ENCODE measurements around the gene DCLK2.

Gene DCLK2

DNA sequence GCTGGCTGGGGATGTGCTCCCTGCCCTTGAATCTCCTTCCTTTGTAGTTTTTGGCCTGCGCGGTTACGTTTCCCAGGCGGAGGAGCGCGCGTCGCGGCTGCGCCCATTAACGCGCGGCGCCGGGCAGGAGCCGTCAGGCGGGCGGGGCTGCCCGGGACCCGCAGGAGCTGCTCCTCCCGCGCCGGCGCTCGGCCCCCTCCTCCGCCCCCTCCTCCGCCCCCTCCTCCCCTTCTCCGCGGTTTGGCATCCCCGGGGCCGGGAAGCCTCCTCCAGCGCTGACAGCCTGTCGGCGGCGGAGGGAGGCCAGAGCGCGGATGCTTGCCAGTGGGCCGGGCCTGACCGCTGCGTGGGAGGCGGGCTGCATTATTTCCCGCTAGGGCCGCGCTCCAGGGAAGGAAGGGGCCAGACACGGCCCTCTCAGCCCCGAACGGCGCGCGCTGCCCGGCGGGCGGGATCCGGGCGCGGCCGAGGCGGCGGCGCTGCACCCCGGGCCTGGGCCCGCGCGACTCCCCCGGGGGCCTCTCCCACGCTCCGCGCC lies at the start of gene DCLK2:
DCLK2 (plus strand) TSS at position 405 of the 538 bp plus-strand sequence. CDS start 583 bp downstream, outside the sequence.
- peak; percentile 47 to 67 for DNase-seq

DNA sequence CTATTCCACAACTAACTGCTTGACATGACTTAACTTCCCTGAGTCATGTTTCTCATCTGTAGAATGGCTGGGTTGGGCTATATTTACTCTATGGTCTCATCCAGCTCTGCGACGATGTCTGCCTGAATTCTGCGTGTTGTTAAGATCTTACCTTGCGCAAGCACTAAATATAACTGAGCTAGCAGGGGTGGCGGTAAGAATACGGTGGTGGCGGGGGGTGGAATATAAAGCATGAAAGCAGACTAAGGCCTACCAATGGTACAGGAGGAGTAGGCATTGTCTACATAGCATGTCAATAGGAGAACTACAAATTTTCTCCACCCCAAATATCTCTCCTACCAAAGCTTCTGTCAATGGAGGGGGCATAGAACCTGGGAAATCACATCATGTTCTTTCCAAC lies 45.7 kb upstream of the DCLK2 start:
- DNase-seq = no peak

DNA sequence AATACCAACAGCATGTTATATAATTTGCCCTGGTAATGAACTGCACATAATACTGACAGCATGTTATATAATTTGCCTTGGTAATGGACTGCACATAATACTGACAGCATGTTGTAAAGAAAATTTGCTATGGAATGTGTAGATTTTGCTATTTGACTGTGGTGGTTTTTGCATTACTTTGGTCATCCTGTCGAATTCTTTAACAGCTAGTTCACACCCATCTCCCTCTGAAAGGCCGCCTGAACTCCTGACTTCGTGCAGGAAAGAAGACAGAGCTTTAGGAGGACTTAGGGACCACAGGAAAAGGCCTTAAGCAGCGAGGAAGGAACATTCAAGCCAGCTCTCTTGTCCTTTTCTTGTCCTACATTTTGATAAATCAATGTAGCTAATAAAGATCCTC lies 45.2 kb upstream of the DCLK2 start:
- DNase-seq = no peak

DNA sequence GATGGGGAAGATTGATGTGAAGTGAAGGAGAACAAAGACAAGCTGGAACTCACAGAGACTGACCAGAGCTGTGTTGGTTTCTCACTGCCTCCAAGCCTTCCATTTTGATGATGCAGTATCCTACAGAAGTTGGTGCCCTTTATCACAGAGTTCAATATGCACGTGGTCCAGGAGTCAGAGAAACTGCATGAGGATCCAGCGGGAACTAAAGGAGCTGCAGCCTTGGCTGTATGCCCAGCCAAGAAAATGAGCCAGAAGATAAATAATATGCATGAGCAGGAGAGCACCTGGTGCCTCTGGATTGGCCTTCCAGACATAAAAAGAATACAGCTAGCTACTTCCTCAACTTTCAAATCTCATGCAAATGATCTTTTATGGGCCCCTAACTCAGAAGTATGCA lies 44.3 kb upstream of the DCLK2 start:
- peak; percentile 8 for DNase-seq

DNA sequence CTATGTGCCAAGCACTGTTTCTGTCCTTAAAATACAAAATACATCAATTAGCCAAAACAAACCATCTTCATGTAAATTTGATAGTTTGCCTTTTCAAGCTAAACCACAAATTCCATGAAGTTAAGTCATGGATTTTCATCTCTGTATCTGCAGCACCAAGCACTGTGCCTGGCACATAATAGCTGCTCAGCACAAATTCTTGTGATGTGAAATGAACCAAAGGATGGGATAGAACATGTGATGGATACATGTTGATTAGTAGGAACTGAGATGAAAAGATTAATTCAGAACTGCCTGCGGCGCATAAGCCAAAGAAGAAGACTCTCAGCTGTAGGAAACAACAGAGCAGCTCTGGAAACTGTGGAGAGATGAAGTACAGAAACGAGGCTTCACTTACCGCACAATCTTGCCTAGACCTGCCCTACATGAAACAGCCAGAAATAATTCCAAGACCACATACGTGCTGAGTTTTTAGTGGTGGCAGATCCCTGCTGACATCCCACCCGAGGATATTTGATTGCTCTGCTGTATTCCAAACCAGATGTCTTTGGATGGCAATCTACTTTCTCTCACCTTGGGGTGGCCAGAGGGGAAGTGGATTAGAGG lies 40.9 kb upstream of the DCLK2 start:
- no peak for DNase-seq

DNA sequence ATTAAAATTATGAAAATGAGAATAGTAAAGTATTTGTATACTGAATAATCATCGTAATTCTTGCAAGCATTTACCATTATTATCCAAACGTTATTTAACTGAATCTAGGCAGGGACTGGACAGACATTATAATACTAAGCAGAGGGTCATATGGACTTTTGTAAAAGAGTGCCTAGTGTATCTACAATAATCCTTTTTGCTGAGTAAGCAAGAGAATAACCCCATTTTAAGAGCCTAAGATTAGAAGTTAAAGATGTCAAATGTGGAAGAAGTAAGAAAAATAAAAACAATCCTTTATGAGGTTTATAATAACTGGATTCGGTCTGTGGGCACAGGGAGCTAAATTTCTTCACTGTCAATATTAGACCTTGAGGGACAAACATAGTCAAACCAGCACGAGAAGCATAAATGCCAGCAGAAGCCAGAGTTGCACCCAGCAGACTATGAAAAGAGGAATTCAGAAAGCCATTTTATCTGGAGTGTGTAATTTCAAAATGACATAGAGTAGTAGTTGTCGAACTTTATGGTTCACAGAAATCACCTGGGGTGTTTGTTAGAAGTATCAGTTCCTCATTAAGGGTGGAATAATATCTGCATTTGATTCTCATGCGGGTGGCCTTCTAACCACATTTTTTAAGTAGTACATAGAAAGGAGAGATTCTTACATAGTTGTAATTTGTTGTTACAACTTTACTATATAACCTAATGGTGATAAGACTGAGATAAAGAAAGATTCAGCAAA lies 39.7 kb upstream of the DCLK2 start:
- no peak for DNase-seq

DNA sequence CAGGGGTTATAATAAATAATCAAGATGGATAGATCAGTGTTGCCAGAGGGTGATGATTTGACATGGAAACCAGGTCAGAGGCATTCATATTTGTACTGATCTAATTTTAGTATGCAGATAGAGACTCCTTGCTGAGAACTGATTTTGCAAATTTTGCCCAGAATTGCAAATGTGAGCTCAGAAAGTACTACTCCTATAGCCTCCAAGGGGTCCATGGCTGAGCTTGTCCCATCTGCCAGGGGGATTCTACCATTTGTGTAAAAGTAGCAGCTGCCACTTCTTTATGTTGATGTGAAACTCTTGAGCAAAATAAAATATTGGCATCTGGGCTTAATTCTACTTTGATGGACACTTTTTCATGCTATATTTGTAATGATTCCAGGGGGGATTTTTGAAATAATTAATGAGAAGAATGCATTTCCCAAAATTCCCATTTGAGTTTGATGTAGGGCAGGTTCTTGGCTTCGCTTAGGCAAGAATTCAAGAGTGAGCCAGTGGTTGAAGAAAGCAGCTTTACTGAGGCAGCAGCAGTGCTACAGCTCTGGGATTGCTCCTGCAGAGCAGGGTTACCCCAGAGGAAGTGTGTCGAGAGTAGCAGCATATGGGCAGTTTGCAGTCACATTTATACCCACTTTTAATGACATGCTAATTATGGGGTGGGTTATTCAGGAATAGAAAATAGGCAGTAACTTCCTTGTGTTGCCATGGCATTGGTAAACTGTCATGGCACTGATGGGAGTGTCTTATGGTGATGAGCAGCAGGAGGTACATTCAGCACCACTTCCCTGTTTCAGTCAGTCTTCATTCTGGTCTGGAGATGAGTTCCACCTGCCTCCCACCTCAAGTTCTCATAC lies 38.7 kb upstream of the DCLK2 start:
- no peak for DNase-seq

DNA sequence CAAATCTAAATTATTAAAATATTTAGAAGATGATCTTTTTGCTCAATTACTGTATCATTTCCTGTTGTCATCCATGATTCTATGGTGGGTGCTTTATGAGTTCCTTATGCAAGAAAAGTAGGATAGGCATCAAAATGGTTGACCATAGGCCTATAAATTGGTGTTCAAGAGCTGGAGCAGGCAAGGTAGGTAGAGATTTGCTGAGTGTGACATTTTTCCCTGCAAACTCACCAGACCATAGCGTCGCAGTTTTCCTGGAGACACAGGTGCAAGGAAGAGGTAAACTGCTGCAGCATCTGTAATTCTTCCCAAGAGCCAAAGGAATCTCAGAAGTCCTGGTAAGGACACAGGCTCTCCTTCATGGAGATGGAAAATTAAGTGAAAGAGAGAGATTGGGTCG lies 33.7 kb upstream of the DCLK2 start:
- DNase-seq = no peak

DNA sequence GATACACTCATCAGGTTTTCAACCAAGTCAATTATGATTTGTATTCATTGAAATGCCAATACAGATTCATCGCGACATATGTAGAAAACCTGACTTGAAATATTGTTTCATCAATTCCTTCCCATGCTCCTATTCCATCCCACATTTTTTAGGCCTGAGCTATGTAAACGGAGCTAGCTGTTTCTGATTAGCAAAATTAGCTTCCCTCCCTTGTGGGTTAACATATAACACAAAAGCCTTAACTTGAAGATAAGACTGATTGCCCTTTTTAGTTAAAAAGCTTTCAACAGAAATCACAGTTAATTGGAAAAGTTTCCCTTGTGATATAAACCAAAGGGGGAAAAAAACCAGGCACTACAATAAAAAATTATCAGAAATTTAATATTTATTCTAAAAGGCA lies 32.8 kb upstream of the DCLK2 start:
- no peak for DNase-seq

DNA sequence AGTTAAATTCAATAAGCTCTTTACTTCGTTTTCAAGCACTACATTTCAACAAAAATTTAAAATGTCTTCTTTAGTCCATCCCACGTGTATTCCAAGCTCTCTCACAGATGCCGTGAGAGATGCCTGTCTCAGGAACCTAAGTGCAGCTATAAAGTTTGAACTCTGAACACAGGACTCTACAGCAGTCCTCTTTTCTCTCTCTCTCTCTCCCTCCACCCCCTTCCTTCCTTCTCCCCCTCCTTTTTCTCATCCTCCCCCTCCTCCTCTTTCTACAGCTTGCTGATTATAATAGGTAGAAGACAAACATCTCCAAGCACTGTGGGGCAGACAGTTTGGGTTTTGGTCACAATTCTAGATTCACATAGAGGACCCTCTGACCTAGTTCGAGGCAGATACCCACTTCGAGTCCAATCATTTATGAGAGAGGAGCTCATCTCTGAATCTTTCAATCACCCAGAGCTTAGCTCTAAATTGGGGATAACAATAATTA lies 31.5 kb upstream of the DCLK2 start:
- DNase-seq = no peak

DNA sequence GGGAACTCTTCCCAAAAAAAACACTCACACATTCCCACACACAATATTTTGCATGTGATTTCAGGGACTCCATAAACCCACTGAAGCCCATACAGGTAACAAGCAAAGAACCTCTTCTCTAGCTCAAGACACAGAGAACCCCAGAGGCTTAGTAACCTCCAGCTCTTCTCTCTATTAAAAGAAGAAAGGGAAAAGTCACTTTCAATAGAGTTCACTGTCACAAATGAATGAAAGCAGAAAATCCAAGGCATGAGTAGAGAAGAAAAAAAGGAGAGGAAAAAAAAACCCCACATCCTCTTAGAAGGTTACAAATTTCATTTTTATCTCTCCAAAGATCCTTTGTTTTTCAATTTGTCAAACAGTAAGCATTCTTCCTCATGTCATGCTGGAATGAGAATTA lies 30.7 kb upstream of the DCLK2 start:
- no peak for DNase-seq

DNA sequence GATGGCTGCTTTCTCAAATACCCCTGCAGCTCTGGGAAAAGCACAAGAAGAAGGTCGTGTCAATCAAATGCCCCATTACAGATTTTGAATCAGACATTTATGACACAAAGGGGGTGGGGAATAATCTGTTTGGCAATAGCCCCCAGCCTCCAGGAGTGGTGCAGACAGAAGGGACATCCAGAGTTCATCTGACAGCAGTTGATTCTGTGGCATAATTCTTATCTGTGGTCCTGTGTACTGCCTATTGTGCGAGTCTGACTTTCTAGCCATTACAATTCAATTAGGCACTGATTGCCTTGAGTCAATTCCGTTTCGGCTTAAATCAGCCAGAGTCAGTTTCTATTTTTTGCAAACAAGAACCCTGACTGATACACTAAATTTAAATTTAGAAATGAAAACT lies 28.6 kb upstream of the DCLK2 start:
- DNase-seq = no peak

DNA sequence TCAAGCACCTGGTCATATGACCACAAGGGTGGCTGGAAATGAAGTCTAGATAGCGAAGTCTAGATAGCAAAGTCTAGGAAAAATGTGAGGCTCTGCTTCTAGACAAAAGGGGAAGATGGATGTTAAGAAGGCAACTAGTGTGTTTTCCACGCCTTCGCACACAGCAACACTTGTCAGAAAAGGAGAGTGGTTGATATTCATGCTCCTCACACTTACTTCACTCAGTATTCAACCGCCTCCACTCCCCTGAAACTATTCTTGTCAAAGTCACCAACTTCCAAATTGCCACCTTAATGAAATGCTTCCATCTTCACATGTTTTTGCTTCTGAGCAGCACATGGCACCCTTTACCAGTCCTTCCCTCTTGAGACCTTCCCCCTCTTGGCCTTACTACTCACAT lies 27.7 kb upstream of the DCLK2 start:
- no peak for DNase-seq

DNA sequence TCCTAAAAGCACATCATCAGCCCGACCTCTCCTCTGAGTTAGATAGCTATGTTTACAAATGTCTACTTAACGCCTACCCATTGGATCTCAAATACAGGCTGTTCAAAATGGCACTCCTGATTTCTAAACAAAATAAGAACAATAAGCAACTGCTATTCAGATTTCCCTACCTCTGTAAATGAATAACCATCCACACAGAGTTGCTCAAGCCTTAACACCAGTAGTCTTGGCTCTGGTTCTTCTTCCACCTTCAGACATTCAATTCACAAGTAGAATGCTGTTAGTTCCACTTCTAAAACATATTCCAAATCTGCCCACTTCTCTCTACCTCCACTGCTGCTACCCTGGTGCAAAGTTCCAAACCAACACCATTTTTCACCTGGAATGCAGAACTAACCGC lies 27.1 kb upstream of the DCLK2 start:
- no peak for DNase-seq

DNA sequence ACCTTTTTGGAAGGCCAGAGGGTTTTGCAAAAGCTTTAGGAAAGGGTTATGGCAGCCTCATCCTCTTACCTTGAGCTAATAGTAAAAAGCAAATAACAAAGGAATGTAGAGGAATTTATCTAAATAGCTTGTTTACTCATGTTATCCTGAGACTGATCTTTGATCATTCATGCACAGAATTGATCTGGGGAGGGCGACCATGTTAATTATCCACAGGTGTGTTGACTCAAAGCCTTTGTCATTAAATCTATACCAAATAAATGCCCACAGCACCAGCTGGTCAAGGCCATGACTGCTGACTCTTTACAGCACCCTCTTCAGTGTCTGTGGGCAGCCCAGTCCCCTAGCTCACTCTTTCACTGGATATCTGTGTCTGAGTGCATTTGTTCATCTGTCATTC lies 22.8 kb upstream of the DCLK2 start:
- DNase-seq = no peak

DNA sequence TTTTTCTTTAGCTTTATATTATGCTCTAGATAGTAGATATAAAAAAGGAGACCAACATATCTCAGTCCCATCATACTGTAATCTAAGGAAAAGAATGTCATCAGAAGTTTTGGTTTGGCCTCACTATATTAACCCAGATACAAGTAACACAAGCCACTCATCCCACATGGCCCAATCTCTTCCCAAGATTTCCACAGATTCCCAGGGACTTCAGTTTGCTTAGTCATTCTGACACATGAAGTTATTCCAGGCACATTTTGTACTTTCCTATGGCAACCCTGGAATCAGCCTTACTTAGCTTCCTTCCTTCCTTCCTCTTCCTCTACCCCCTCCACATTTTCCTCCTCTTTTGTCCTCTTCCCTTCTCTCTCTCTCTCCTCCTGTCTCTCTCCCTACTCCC lies 21.7 kb upstream of the DCLK2 start:
- DNase-seq = no peak

DNA sequence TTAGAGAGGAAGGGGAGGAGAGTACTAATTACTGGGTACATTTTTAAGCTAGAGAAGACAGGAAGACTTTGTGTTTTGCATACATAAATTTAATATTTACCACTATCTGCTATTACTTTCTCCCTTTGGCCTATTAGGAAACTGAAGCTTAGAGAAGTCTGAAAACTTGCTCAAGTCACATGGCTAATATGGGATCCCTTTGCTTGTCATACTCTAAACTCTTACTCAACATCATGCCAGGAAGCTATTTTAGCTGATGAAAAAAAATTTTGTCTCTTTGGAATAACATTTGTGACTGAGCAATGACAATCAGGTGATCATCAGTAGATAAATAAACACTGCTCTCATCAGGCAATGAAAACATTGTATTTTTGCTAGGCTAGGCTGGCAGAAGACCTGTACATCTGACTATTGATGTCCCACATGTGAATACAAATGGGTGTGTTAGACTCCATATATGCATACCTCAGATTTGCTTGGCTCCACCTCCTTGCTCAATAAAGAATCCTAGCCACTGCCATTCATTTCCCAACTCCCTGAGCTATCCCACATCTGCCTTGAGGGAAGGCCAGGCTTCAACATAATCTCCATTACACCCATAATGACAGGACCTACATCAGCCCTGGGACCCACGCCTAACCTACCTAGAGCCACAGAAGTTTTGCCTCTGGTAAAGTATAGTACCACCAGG lies 17.0 kb upstream of the DCLK2 start:
- DNase-seq = no peak

DNA sequence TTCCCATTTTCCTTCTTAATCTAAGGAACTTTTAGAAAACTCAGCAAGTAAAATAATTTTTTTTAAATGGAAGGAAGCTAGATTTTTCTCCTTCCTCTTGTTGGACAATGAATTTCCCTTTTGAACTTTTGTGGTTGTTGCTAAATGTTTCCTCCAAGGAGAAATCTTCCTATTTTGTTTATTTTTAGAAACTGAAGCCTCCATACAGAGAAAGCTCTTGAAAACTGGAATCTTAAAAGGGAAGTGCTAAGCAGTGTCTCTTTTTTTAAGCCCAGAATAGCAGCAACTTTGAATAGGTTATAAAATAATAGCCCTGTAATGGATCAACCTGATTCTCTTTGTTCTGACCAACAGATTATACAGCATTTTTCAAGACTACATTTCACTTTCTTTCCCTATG lies 15.1 kb upstream of the DCLK2 start:
- DNase-seq = no peak

DNA sequence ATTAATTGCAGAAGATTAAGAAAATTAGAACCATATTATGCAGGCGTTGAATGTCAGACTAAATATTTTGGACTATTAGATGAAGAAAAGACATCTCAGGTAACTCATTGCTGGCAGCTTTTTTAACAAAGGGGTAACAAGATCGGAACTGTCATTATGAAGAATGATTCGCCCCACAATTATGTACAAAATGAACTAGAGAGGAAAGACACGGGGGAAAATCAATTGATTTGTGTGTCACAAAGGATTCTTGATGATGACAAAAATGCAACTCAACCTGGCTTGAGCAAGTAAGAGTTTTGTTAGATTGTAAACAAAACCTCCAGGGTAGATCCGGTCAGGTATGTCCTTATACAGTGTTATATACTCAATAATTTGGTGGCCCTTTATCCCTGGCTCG lies 12.5 kb upstream of the DCLK2 start:
- DNase-seq = no peak

DNA sequence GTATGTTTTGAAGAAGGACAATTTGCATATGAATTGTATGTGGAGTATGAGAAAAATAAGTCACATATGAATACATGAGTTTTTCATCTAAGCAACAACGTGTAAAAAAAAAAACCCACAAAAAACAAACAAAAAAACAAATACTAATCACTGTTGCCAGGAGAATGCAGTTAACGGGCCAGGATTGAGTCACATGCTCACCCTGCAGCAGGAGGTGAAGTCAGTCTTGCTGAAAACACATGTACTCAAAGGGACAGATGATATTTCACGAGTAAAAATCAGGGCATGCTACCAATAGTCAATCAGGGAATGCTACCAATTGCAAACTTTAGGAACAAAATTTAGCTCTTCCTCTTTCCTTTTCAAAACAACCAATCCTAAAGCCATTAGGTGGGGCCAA lies 10.4 kb upstream of the DCLK2 start:
- DNase-seq = no peak

DNA sequence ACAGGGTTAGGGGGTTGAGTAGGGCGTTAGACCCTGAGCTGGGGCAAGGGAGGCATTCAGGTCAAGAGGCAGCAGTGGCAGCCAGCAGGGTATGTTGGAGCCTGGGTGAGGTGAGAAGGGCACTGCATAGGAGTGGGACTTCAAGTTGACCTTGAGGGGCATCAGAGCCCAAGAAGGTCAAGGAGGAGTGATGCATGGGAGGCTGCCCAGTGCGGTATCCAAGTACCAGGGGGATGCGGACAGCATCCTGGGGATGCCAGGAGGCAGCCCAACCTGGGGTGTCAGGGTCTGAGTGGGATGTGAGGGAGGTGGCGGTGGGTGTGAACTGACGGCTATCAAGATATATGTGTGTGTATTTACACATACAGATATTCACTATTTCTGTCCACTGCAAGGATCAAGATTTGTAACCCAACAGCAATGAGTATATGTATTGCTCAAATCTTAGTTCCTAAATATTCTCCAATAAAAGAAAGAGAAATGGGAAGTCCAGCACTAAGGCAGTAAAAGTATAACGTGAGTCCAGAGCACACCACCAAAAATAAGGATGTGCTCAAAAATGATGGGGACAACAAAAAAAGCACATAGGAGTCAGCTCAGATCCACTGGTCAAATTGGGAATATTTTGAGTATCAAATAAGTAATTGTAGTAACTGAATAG lies 9.8 kb upstream of the DCLK2 start:
- no peak for DNase-seq

DNA sequence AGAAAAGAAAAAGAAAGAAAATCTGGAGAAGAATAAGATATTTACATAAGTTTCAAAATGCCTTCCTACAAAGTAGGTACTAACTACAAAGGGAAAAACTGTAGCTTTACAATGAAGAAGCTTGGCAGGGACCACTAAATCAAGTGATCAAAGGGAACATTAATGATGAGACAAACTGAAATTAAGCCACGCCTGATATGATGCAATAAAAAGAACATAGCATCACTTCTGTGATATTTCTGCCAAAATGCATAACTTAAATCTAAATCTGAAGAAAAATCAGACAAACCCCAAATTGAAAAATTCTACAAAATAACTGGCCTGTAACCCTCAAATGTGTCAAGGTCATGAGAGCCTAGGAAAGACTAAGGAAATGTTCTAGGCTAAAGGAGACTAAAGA lies 8.9 kb upstream of the DCLK2 start:
- no peak for DNase-seq

Measured in SHP77 (cell line).